ENCODE measurements around the gene BAHCC1. TPM values are rescaled to one million over a fixed set of nuclear protein-coding genes. Genes with fewer than 3 reads are reported as not detected.

BAHCC1 gene
- total and polyA plus RNA-seq, 11 donors, result 6.0 to 19.6 (median 8.9) TPM

DNA sequence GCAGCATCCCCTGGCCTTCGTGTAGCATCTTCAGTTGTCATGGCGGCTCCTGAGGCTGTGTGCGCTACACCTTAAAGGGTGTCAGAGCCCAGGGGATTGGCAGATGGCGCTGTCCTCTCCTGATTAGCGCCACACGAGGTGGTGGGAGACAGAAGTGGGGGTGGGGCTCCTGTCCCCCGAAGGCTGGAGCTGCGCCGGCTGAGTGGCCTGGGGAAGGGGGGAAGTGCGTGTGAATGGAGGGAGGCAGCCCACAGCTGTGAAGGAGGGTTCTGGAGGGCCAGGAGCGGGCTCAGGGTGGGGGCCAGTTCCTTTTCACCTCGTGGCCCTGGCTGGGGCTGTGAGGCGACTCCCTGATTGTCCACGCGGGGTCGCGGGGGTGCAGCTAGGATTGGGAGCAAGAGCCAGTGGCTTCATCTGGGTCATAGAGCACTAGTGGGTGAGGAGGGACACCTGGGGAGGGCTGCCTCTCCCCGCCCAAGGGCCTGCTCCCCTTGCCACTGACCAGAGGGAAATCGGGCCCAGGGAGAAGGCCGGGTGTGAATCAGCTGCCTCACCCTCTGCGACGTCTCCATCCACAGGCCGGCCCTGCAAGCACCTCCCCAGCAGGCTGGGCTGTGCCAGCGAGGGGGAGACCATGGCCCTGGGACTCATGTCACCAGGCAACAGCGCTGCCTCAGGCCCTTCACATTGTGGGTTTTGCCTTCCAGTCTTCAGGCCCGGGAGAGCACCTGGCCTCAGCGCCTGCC, 14.1 kb downstream of the BAHCC1 start:
- Histone ChIP-seq H3K36me3 (no peaks in the 10 kb centered on the region), H3K27me3 (peaks cover 0 to 6% (median 0%) of the 10 kb centered on the region in 9 donors), H3K27ac (no peak overlapping the region), H3K9me3 (no peaks in the 10 kb centered on the region), H3K4me3 (no peak overlapping the region), H3K4me1 (peaks cover 10 to 59% (median 47%) of the 10 kb centered on the region in 12 donors)
- WGBS, 4 donors, result 78 to 82% (median 82%) methylated on average over 8 to 27 of the region's 27 CpGs
- no peak for ATAC-seq
- TF ChIP-seq, protein P1, sequence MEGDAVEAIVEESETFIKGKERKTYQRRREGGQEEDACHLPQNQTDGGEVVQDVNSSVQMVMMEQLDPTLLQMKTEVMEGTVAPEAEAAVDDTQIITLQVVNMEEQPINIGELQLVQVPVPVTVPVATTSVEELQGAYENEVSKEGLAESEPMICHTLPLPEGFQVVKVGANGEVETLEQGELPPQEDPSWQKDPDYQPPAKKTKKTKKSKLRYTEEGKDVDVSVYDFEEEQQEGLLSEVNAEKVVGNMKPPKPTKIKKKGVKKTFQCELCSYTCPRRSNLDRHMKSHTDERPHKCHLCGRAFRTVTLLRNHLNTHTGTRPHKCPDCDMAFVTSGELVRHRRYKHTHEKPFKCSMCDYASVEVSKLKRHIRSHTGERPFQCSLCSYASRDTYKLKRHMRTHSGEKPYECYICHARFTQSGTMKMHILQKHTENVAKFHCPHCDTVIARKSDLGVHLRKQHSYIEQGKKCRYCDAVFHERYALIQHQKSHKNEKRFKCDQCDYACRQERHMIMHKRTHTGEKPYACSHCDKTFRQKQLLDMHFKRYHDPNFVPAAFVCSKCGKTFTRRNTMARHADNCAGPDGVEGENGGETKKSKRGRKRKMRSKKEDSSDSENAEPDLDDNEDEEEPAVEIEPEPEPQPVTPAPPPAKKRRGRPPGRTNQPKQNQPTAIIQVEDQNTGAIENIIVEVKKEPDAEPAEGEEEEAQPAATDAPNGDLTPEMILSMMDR (IDR thresholded peaks at IDR 0.05), result no peak
- no peak for TF ChIP-seq POLR2A (IDR thresholded peaks at IDR 0.05)
- no peak for DNase-seq
- intact Hi-C loops (cut with DNase I), result no loop called here

DNA sequence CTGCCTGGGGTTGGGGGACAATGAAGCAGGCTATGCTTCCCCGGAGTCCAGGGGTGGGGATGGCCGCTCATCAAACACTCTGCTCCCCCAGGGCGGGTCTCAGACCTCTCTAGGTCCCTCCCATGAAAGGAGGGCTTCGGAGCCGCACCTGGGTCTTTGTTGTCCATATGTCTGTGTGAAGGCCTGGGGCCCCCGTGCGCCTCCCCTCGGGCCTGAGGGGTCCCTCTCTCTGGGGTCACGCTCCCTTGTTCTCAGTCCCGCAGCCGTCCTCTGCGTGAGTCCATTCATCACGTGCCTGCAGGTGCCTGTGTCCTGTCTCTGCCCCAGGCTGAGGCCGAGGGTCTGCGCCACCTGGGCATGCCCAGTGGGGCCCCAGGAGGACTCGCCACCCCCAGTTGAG, 15.6 kb downstream of the BAHCC1 start:
- no peak for ATAC-seq
- Histone ChIP-seq H3K27ac (no peak overlapping the region), H3K4me1 (peaks cover 7 to 44% (median 32%) of the 10 kb centered on the region in 12 donors), H3K9me3 (no peaks in the 10 kb centered on the region), H3K36me3 (no peaks in the 10 kb centered on the region), H3K27me3 (peaks cover 0 to 6% (median 0%) of the 10 kb centered on the region in 9 donors), H3K4me3 (no peak overlapping the region)
- DNase-seq, result no peak
- intact Hi-C loops (cut with DNase I), result no loop called here
- no peak for TF ChIP-seq POLR2A (IDR thresholded peaks at IDR 0.05)
- TF ChIP-seq, protein P1 (IDR thresholded peaks at IDR 0.05), result no peak
- 92 to 96% (median 94%) methylated on average over 14 to 16 of the region's 16 CpGs for WGBS, 4 donors

DNA sequence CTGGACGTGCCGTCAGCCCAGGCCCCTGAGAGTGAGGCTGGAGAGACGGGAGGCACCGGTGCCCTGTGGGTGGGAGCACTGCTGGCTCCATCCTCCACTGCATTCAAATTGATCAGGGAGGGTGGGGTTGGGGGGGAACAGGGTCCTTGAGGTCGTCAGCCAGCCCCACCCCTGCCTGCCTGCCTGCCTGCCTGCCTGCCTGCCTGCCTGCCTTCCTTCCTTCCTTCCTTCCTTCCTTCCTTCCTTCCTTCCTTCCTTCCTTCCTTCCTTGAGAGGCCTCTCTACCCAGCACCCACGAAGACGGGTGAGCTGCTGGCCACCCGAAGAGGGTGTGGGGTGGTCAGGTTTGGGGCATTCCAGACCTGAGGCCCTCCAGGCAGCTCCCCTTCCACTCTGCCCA, 16.0 kb downstream of the BAHCC1 start:
- no peak for TF ChIP-seq POLR2A (IDR thresholded peaks at IDR 0.05)
- TF ChIP-seq, protein P1 (IDR thresholded peaks at IDR 0.05), result no peak
- peaks cover 0 to 6% (median 0%) of the 10 kb centered on the region in 9 donors for H3K27me3 ChIP-seq
- WGBS, 4 donors, result 54 to 81% (median 69%) methylated on average over 4 to 8 of the region's 8 CpGs

DNA sequence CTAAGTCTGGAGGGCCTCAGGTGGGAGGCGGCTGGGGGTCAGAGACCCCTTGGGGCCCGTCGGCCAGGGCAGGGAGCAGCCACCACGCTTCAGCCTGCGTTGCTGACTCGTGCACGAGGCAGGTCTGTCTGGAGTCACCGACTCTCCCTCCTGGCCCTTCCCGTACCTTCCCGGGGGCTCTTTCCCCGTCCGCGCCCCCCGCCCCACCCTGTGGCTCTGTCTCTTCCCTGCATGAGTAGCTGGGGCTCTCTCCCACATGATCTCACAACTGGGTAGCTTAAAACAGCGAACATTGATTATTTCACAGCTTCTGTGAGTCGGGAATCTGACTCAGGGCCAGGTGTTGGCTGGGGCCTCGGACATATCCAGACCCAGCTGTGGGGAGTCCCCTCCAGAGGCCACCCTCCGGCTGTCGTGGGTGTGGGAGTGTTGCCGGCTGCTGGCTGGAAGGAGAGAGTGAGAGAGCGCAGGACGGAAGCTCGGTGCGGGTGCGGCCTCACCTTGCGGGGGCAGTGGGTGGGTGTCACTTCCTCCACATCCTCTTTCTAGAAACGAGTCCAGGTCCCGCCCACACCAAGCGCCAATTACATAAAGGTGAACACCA, 17.3 kb downstream of the BAHCC1 start:
- Histone ChIP-seq H3K27ac (peak overlapping the region in 3 of 12 donors; percentile 12 to 40 (median 34)), H3K9me3 (no peaks in the 10 kb centered on the region), H3K27me3 (no peaks in the 10 kb centered on the region), H3K4me1 (peaks cover 7 to 34% (median 25%) of the 10 kb centered on the region in 12 donors), H3K4me3 (peak overlapping the region in 2 of 12 donors; percentile 3 to 4), H3K36me3 (no peaks in the 10 kb centered on the region)
- DNase-seq, result peak in 4 of 5 donors; percentile 59 to 76 (median 68)
- TF ChIP-seq POLR2A (IDR thresholded peaks at IDR 0.05), result no peak
- TF ChIP-seq, protein P1 (IDR thresholded peaks at IDR 0.05), result no peak
- WGBS, 4 donors, result 54 to 66% (median 57%) methylated on average over 25 to 29 of the region's 29 CpGs
- intact Hi-C loops (cut with DNase I), result no loop called here
- ATAC-seq, result peak; percentile 9 to 73 (median 37)

More for the DNA sequence above, 16.0 kb downstream of the BAHCC1 start:
- no peaks in the 10 kb centered on the region for H3K9me3 ChIP-seq
- DNase-seq, result no peak
- peak overlapping the region in 1 of 12 donors; percentile 12 for H3K27ac ChIP-seq
- peaks cover 7 to 40% (median 27%) of the 10 kb centered on the region in 12 donors for H3K4me1 ChIP-seq
- no peak overlapping the region for H3K4me3 ChIP-seq
- no peak for ATAC-seq
- intact Hi-C loops (cut with DNase I), result no loop called here
- no peaks in the 10 kb centered on the region for H3K36me3 ChIP-seq
